Measurements from ENCODE around the gene COG7. TPM values are rescaled to one million over a fixed set of nuclear protein-coding genes. Genes with fewer than 3 reads are reported as not detected.

COG7 gene
- total and polyA plus RNA-seq, 9 donors: 13.8 to 21.5 (median 19.0) TPM

- H3K27me3 ChIP-seq: no peaks in the 10 kb centered on the region
- no peak overlapping the region for H3K4me3 ChIP-seq
- 72 to 91% (median 90%) methylated on average over 3 of the region's 3 CpGs for WGBS, 3 donors
- no peaks in the 10 kb centered on the region for H3K36me3 ChIP-seq
- H3K9me3 ChIP-seq: peaks cover 0 to 5% of the 10 kb centered on the region in 2 donors
- TF ChIP-seq POLR2A (IDR thresholded peaks at IDR 0.05) (no peak), EP300 (IDR thresholded peaks at IDR 0.05) (no peak)
- TF ChIP-seq, protein P1, sequence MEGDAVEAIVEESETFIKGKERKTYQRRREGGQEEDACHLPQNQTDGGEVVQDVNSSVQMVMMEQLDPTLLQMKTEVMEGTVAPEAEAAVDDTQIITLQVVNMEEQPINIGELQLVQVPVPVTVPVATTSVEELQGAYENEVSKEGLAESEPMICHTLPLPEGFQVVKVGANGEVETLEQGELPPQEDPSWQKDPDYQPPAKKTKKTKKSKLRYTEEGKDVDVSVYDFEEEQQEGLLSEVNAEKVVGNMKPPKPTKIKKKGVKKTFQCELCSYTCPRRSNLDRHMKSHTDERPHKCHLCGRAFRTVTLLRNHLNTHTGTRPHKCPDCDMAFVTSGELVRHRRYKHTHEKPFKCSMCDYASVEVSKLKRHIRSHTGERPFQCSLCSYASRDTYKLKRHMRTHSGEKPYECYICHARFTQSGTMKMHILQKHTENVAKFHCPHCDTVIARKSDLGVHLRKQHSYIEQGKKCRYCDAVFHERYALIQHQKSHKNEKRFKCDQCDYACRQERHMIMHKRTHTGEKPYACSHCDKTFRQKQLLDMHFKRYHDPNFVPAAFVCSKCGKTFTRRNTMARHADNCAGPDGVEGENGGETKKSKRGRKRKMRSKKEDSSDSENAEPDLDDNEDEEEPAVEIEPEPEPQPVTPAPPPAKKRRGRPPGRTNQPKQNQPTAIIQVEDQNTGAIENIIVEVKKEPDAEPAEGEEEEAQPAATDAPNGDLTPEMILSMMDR (IDR thresholded peaks at IDR 0.05): no peak
- H3K4me1 ChIP-seq (ENCODE audit: insufficient read depth): no peaks in the 10 kb centered on the region
- no peak overlapping the region for H3K27ac ChIP-seq
- intact Hi-C loops (cut with DNase I): no loop called here
- no peak for DNase-seq
These were observed 113.2 kb downstream of the COG7 start for GRCh38 chr16:23339787-23340186.

Small RNA genes within 50 kb of the gene (small RNA-seq; reads per million reads assigned to genes)
- gene RF00072: not detected

Other genes starting within 250 kb of the COG7 start
- gene SCNN1B, start 150.9 kb downstream of the COG7 start, total RNA-seq: 1 to 10 TPM in 4 of 7 donors, under 1 TPM in 2, not detected in 1; 0.13 to 1.8 (median 1.0) TPM
- 1 to 10 TPM in 1 of 2 donors, under 1 TPM in 1; 0.94 to 2.5 TPM for gene SCNN1B, start 150.9 kb downstream of the COG7 start, polyA plus RNA-seq
- 100 to 1,000 TPM in 1 of 7 donors, 10 to 100 TPM in 6; 27.1 to 111 (median 83.3) TPM for gene GGA2, start 57.3 kb upstream of the COG7 start, total RNA-seq
- gene GGA2, start 57.3 kb upstream of the COG7 start, polyA plus RNA-seq: 100 to 1,000 TPM in 1 of 2 donors, 10 to 100 TPM in 1; 36.3 to 141 TPM
- gene EARS2, start 104.2 kb upstream of the COG7 start, total RNA-seq: 10 to 100 TPM; 11.1 to 29.0 (median 18.5) TPM
- gene EARS2, start 104.2 kb upstream of the COG7 start, polyA plus RNA-seq: 10 to 100 TPM in 1 of 2 donors, 1 to 10 TPM in 1; 9.5 to 26.7 TPM
- 10 to 100 TPM; 45.2 to 67.4 (median 54.0) TPM for gene UBFD1, start 104.5 kb upstream of the COG7 start, total RNA-seq
- gene UBFD1, start 104.5 kb upstream of the COG7 start, polyA plus RNA-seq: 10 to 100 TPM; 13.8 to 55.1 TPM
- 10 to 100 TPM; 42.4 to 79.5 (median 53.6) TPM for gene NDUFAB1, start 143.1 kb upstream of the COG7 start, total RNA-seq
- gene NDUFAB1, start 143.1 kb upstream of the COG7 start, polyA plus RNA-seq: 10 to 100 TPM; 66.9 to 83.0 TPM
- 10 to 100 TPM in 4 of 7 donors, 1 to 10 TPM in 3; 6.1 to 13.7 (median 10.8) TPM for gene PALB2, start 188.1 kb upstream of the COG7 start, total RNA-seq
- 1 to 10 TPM; 7.1 to 7.3 TPM for gene PALB2, start 188.1 kb upstream of the COG7 start, polyA plus RNA-seq
- gene DCTN5, start 188.3 kb upstream of the COG7 start, total RNA-seq: 10 to 100 TPM in 6 of 7 donors, 1 to 10 TPM in 1; 9.2 to 44.4 (median 34.6) TPM
- 10 to 100 TPM; 11.6 to 64.6 TPM for gene DCTN5, start 188.3 kb upstream of the COG7 start, polyA plus RNA-seq
- 1 to 10 TPM; 1.1 to 3.0 (median 1.9) TPM for gene PLK1, start 225.7 kb upstream of the COG7 start, total RNA-seq
- gene PLK1, start 225.7 kb upstream of the COG7 start, polyA plus RNA-seq: 1 to 10 TPM; 1.5 to 4.7 TPM

Measured in ovary (tissue), 9 donors.